H9 (cell line): ENCODE data around the gene SH3GL1. TPM values are rescaled to one million over a fixed set of nuclear protein-coding genes. Genes with fewer than 3 reads are reported as not detected.
A peak's percentile ranks its signal among the peaks of the same experiment; 100 is the strongest.

Source experiments
- DNase-seq: peaks from one replicate; pipeline ENCODE4 v3.0.0-alpha.2; 2017
- H2AFZ ChIP-seq: one replicate; pipeline ENCODE4 v1.6.1; 2013; ENCODE audit warnings: mild to moderate bottlenecking, low read length, control low read depth, moderate library complexity
- H2AK5ac ChIP-seq: 2 replicates; pipeline ENCODE4 v1.6.1; 2013; ENCODE audit warnings: low read length, control low read depth, mixed read lengths; ENCODE audit not compliant: insufficient read length
- H2BK120ac ChIP-seq: one replicate; pipeline ENCODE4 v1.6.1; 2013; ENCODE audit warnings: low read depth, mild to moderate bottlenecking, low read length, control low read depth, inconsistent platforms; ENCODE audit not compliant: poor library complexity, severe bottlenecking
- H2BK12ac ChIP-seq: 2 replicates; pipeline ENCODE4 v1.6.1; 2013; ENCODE audit warnings: low read length, control low read depth, mixed read lengths, low read depth; ENCODE audit not compliant: insufficient read length
- H2BK15ac ChIP-seq: 2 replicates; pipeline ENCODE4 v1.6.1; 2013; ENCODE audit warnings: low read depth, low read length, control low read depth
- H2BK20ac ChIP-seq: one replicate; pipeline ENCODE4 v1.6.1; 2013; ENCODE audit warnings: low read depth, mild to moderate bottlenecking, low read length, control low read depth, inconsistent platforms; ENCODE audit not compliant: poor library complexity, severe bottlenecking
- H2BK5ac ChIP-seq: 2 replicates; pipeline ENCODE4 v1.6.1; 2013; ENCODE audit warnings: low read length, control low read depth, mixed read lengths; ENCODE audit not compliant: insufficient read length
- H3K14ac ChIP-seq: 2 replicates; pipeline ENCODE4 v1.6.1; 2013; ENCODE audit warnings: low read length, control low read depth; ENCODE audit not compliant: insufficient read depth
- H3K18ac ChIP-seq: 2 replicates; pipeline ENCODE4 v1.6.1; 2013; ENCODE audit warnings: low read depth, mild to moderate bottlenecking, mixed read lengths, low read length, control low read depth; ENCODE audit not compliant: insufficient read length
- H3K23ac ChIP-seq: 2 replicates; pipeline ENCODE4 v1.6.1; 2013; ENCODE audit warnings: low read length, control low read depth, mixed read lengths, low read depth; ENCODE audit not compliant: insufficient read length
- H3K23me2 ChIP-seq: 2 replicates; pipeline ENCODE4 v1.6.1; 2013; ENCODE audit warnings: low read depth, mild to moderate bottlenecking, mixed read lengths, low read length, control low read depth; ENCODE audit not compliant: insufficient read length, poor library complexity, severe bottlenecking
- H3K27ac ChIP-seq: 2 replicates; pipeline ENCODE4 v1.5.1; 2013; ENCODE audit warnings: low read length, control low read depth, mixed read lengths, low read depth; ENCODE audit not compliant: insufficient read length
- H3K27me3 ChIP-seq: 2 replicates; pipeline ENCODE4 v1.6.1; 2013; ENCODE audit warnings: low read length, control low read depth, inconsistent platforms; ENCODE audit not compliant: insufficient read depth
- H3K4ac ChIP-seq: 2 replicates; pipeline ENCODE4 v1.6.1; 2013; ENCODE audit warnings: low read depth, mild to moderate bottlenecking, control low read depth, inconsistent platforms, low read length, moderate library complexity
- H3K4me1 ChIP-seq: 2 replicates; pipeline ENCODE4 v1.6.1; 2013; ENCODE audit warnings: low read length, control low read depth, inconsistent platforms; ENCODE audit not compliant: insufficient read depth
- H3K4me2 ChIP-seq: 2 replicates; pipeline ENCODE4 v1.6.1; 2013; ENCODE audit warnings: low read length, control low read depth, mixed read lengths; ENCODE audit not compliant: insufficient read length, insufficient read depth
- H3K56ac ChIP-seq: 2 replicates; pipeline ENCODE4 v1.6.1; 2013; ENCODE audit warnings: low read depth, mild to moderate bottlenecking, mixed read lengths, low read length, control low read depth; ENCODE audit not compliant: insufficient read length
- H3K79me1 ChIP-seq: 2 replicates; pipeline ENCODE4 v1.6.1; 2013; ENCODE audit warnings: low read depth, mild to moderate bottlenecking, moderate library complexity, low read length, control low read depth, inconsistent platforms; ENCODE audit not compliant: insufficient read depth, poor library complexity, severe bottlenecking
- H3K79me2 ChIP-seq: 2 replicates; pipeline ENCODE4 v1.6.1; 2013; ENCODE audit warnings: low read length, control low read depth, inconsistent platforms; ENCODE audit not compliant: insufficient read depth
- H3K9ac ChIP-seq: 2 replicates; pipeline ENCODE4 v1.6.1; 2013; ENCODE audit warnings: low read length, control low read depth, mixed read lengths; ENCODE audit not compliant: insufficient read length; ENCODE audit errors: extremely low read depth
- H3K9me3 ChIP-seq: one replicate; pipeline ENCODE4 v1.6.1; 2013; ENCODE audit warnings: low read depth, low read length, inconsistent platforms; ENCODE audit not compliant: control insufficient read depth
- H3T11ph ChIP-seq: one replicate; pipeline ENCODE4 v1.6.1; 2013; ENCODE audit warnings: mild to moderate bottlenecking, low read length, control low read depth, inconsistent platforms
- H4K20me1 ChIP-seq: one replicate; pipeline ENCODE4 v1.6.1; 2013; ENCODE audit not compliant: control insufficient read depth, insufficient read length, insufficient read depth
- H4K5ac ChIP-seq: 2 replicates; pipeline ENCODE4 v1.6.1; 2013; ENCODE audit warnings: low read depth, mild to moderate bottlenecking, mixed read lengths, low read length, control low read depth; ENCODE audit not compliant: insufficient read length
- H4K8ac ChIP-seq: replicated peaks from 2 replicates; pipeline ENCODE4 v1.6.1; 2013; ENCODE audit warnings: low read length, control low read depth, mixed read lengths, low read depth; ENCODE audit not compliant: insufficient read length
- H4K91ac ChIP-seq: 2 replicates; pipeline ENCODE4 v1.6.1; 2013; ENCODE audit warnings: low read depth, mild to moderate bottlenecking, moderate library complexity, mixed read lengths, low read length, control low read depth; ENCODE audit not compliant: insufficient read length
- H3K27ac Mint-ChIP-seq, 3 experiments: 2 replicates in 2 of 3; 3 replicates in 1 of 3; pipeline ENCODE4 v1.8.0; 2020 to 2021; ENCODE audit warnings: mixed read lengths in 3 of 3, mild to moderate bottlenecking in 1 of 3, moderate library complexity in 1 of 3
- H3K27me3 Mint-ChIP-seq: 2 replicates; pipeline ENCODE4 v1.8.0; 2021; ENCODE audit warnings: low read depth, mild to moderate bottlenecking, moderate library complexity, mixed read lengths
- H3K36me3 Mint-ChIP-seq, 3 experiments: 2 replicates in 2 of 3; 3 replicates in 1 of 3; pipeline ENCODE4 v1.8.0; 2020 to 2021; ENCODE audit warnings: low read depth in 3 of 3, mixed read lengths in 3 of 3; ENCODE audit not compliant: insufficient read depth in 1 of 3
- H3K4me1 Mint-ChIP-seq, 2 experiments: 2 replicates each; pipeline ENCODE4 v1.8.0; 2020; ENCODE audit warnings: mixed read lengths in 2 of 2
- H3K4me3 Mint-ChIP-seq, 2 experiments: 2 replicates in 1 of 2; 3 replicates in 1 of 2; pipeline ENCODE4 v1.8.0; 2020 to 2021; ENCODE audit warnings: mild to moderate bottlenecking in 2 of 2, mixed read lengths in 2 of 2, moderate library complexity in 1 of 2
- H3K9me3 Mint-ChIP-seq, 2 experiments: 2 replicates in 1 of 2; 3 replicates in 1 of 2; pipeline ENCODE4 v1.8.0; 2020; ENCODE audit warnings: mild to moderate bottlenecking in 2 of 2, mixed read lengths in 2 of 2, moderate library complexity in 1 of 2
- WGBS: extraction: QIAGEN DNeasy Blood & Tissue Kit; methylation state at CpG from one replicate; pipeline ENCODE4 v1.1.7; 2013; ENCODE audit warnings: missing lambda C conversion rate, low lambda C conversion rate, mixed read lengths; ENCODE audit not compliant: insufficient read length; ENCODE audit errors: extremely low coverage; 5-methylcytosine and 5-hydroxymethylcytosine counted together
- long read RNA-seq: library from polyadenylated mRNA; unstranded; transcript quantifications from one replicate; pipeline ENCODE4 v2.0.0, GENCODE V29; 2020
- total RNA-seq: library from RNA; stranded (reverse); gene quantifications from 2 replicates; pipeline ENCODE4 v1.2.1, GENCODE V29; 2021
- TF ChIP-seq, protein P1 (sequence below): fragments of 200-600 bp; sonication (generic); conservative IDR thresholded peaks from 3 replicates; pipeline ENCODE4 v1.8.0; 2021; ENCODE audit warnings: antibody characterized with exemption, mild to moderate bottlenecking

Gene SH3GL1, protein sequence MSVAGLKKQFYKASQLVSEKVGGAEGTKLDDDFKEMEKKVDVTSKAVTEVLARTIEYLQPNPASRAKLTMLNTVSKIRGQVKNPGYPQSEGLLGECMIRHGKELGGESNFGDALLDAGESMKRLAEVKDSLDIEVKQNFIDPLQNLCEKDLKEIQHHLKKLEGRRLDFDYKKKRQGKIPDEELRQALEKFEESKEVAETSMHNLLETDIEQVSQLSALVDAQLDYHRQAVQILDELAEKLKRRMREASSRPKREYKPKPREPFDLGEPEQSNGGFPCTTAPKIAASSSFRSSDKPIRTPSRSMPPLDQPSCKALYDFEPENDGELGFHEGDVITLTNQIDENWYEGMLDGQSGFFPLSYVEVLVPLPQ
- total RNA-seq = 85.5 TPM in 2 replicates
- long read RNA-seq, transcript SH3GL1-201 (10 exons, 2,516 nt) = major isoform, 31 of 52 reads
- long read RNA-seq, partial matches to known transcripts = 11 of 52 reads
- long read RNA-seq, other reads (novel, unspliced or antisense) = 10 of 52 reads

DNA sequence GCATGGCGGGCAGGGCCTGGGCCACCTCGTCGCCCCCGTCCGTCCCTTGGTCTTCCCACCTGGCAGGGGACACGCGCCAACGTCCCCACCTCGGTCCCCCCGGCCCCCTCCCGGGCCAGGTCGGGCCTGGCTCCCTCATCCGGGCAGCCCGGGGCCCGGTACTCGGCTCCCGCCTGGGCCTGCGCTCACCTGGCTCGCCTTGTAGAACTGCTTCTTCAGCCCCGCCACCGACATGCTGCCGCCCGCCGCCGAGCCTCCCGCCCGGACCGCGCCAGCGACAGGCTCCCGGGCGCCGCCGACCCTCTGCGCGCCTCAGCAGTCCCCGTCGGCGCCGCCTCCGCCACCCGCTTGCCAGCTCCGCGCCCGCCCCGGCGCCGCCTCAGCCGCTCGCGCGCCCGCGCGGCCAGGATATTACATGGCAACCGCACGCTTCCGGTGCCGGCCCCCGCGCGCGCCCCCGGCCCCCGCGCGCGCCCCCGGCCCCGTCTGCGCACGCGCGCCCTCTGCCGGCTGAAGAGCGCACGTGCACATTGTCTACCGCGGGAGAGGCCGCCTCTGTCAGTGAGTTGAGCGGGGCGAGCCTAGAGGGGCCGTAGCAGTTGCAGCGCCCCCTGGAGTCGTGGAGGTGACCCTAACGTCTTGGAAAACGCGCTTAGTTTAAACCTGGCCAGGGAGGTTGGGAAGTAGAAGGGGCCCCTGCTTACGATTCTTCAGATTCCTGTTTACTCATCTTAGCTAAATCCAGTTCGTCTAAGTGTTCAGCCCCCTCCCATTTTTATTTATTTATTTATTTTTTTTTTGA lies at the start of gene SH3GL1:
TSS of gene SH3GL1 (minus strand) at position 413 of the 802 bp plus-strand sequence. CDS start at position 234, 179 bp downstream.
- Histone ChIP-seq H3K23ac (no peak within 1 kb of the TSS), H3K79me2 (peaks cover 39% of the 10 kb centered on the region), H3K14ac (no peak within 1 kb of the TSS; the same call in 1 of the 2 replicates), H4K20me1 (no peaks in the 10 kb centered on the region), H2BK15ac (no peak within 1 kb of the TSS), H2AK5ac (no peak within 1 kb of the TSS), H3K4ac (no peak within 1 kb of the TSS), H3K4me1 (peaks cover 3% of the 10 kb centered on the region; the same call in 1 of the 2 replicates), H3K56ac (no peak within 1 kb of the TSS), H3T11ph (no peak within 1 kb of the TSS), H3K27me3 (no peaks in the 10 kb centered on the region), H3K18ac (no peak within 1 kb of the TSS), H2BK12ac (no peak within 1 kb of the TSS), H4K5ac (no peak within 1 kb of the TSS), H3K27ac (no peak within 1 kb of the TSS), H3K79me1 (peaks cover 12% of the 10 kb centered on the region), H2AFZ (no peak within 1 kb of the TSS), H3K9me3 (no peaks in the 10 kb centered on the region), H3K9ac (peak within 1 kb of the TSS; percentile 72), H3K23me2 (peaks cover 9% of the 10 kb centered on the region), H2BK120ac (no peak within 1 kb of the TSS), H4K91ac (no peak within 1 kb of the TSS), H3K4me2 (peak within 1 kb of the TSS; percentile 93), H4K8ac (no peak within 1 kb of the TSS), H2BK5ac (no peak within 1 kb of the TSS), H2BK20ac (no peak within 1 kb of the TSS)
- no CpG with 5 or more reads among the region's 90 CpGs for WGBS
- TF ChIP-seq, protein P1, sequence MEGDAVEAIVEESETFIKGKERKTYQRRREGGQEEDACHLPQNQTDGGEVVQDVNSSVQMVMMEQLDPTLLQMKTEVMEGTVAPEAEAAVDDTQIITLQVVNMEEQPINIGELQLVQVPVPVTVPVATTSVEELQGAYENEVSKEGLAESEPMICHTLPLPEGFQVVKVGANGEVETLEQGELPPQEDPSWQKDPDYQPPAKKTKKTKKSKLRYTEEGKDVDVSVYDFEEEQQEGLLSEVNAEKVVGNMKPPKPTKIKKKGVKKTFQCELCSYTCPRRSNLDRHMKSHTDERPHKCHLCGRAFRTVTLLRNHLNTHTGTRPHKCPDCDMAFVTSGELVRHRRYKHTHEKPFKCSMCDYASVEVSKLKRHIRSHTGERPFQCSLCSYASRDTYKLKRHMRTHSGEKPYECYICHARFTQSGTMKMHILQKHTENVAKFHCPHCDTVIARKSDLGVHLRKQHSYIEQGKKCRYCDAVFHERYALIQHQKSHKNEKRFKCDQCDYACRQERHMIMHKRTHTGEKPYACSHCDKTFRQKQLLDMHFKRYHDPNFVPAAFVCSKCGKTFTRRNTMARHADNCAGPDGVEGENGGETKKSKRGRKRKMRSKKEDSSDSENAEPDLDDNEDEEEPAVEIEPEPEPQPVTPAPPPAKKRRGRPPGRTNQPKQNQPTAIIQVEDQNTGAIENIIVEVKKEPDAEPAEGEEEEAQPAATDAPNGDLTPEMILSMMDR = peak; percentile 94
- H3K27me3 Mint-ChIP-seq = no peaks in the 10 kb centered on the region
- H3K27ac Mint-ChIP-seq = peak within 1 kb of the TSS in 2 of 3 experiments; percentile 90 to 97; a peak in 5 of 7 replicates
- DNase-seq = peak; percentile 91
- peak within 1 kb of the TSS; percentile 81 to 98 for H3K4me3 Mint-ChIP-seq
- H3K4me1 Mint-ChIP-seq = peaks cover 46 to 49% of the 10 kb centered on the region in 2 experiments
- H3K36me3 Mint-ChIP-seq = peaks cover 14 to 36% (median 34%) of the 10 kb centered on the region in 3 experiments; a peak in 6 of 7 replicates
- H3K9me3 Mint-ChIP-seq = no peaks in the 10 kb centered on the region
